Measurements from ENCODE around the gene IFNL3. TPM values are rescaled to one million over a fixed set of nuclear protein-coding genes. Genes with fewer than 3 reads are reported as not detected.
"Not testable (repeated sequence)": the region's sequence is repeated elsewhere in the genome, so short reads cannot be mapped to it uniquely, and the experiment has no call there.

The IFNL3 gene
- total RNA-seq, 1 donor from 2014 or later, result not detected

DNA sequence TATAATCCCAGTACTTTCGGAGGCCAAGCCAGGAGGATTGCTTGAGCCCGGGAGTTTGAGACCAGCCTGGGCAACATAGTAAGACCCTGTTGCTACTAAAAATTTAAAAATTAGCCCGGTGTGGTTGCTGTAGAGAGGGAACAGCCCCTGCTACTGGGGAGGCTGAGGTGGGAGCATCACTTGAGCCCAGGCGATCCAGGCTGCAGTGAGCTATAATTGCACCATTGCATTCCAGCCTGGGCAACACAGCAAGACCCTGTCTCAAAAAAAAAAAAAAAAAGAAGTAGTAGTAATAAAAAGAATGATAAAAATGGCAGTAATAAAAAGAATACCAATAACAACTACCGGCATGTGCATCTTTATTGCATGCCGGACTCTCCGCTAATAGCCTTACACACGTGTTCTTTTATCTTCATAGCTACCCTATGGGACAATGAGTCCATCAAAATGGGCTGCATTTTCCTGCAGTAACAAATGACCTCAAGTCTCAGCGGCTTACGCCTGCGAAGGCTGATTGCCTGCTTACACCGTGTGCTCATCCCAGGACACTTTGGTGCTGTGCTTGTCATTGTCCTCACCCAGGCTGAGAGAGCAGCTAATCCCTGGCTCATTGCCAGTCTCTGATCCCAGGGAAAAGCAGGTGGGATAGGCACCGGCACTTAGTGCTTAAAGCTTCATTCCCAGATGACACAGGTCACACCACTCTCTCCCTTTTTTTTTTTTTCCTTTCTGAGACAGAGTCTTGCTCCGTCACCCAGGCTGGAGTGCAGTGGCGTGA, 26.4 kb downstream of the IFNL3 start:
- intact Hi-C loops (cut with micrococcal nuclease), result no loop called here

- intact Hi-C loops (cut with micrococcal nuclease), result no loop called here
These were observed 27.7 kb downstream of the IFNL3 start for GRCh38 chr19:39217094-39217493.

DNA sequence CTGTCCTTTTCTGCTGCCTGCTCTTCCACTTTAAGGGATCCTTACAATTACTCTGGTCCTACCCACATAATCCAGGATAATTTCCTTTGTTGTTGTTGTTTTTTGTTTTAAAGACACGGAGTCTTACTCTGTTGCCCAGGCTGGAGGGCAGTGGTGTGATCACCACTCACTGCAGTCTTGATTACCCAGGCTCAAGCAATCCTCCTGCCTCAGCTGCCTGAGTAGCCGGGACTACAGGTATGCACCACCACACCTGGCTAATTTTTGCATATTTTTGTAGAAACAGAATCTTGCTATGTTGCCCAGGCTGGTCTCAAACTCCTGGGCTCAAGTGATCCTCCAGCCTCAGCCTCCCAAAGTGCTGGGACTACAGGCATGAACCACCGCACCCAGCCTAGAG, 29.5 kb downstream of the IFNL3 start:
- intact Hi-C loops (cut with micrococcal nuclease), result not testable (repeated sequence)

DNA sequence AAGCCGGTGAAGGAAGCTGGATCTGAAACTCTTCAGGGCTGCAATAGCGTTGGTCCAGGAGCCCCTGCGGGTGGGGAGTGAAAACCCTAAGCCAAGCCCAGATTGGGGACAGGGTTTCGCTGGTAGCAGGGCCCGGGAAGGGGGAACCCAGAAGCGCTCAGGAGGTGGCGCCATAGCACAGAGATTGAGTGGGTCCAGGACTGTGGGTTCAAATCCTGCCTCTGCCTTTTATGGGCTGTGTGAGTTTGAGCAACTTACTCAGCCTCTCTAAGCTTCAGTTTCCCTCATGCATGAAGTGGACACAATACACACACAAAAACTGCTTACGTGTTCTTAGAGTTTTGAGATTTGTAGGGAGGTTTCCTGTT, 32.4 kb downstream of the IFNL3 start:
- intact Hi-C loops (cut with micrococcal nuclease), result loop anchor here (1.0 to 2.0 kb wide), 4 partner anchors 116 to 320 kb away; partner anchors contain the start of gene EID2B

DNA sequence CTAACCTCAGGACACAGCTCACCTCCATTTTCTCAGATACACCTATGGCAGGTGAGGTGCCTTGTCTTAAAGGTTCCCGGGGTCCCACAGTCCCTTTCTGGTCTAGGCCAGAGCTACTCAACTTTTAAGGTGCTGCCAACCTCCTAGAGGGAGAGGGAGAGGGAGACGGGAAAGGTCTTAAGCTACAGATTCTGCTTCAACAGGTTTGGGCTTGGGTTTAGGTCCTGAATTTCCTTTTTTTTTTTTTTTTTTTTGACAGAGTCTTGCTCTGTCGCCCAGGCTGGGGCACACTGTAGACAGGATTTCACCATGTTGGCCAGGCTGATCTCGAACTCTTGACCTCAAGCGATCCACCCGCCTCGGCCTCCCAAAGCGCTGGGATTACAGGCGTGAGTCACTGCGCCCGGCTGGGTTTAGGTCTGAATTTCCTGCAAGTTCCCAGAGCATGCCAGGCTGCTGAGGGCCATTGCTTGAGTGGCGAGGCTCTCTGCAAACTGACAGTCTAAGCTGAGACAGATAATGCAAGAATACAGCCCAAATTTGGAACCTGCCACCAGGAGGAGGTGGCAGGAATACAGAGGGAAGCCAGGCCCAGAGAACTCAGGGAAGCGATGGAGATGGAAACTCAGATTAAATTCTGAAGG, 33.0 kb downstream of the IFNL3 start:
- intact Hi-C loops (cut with micrococcal nuclease), result loop anchor here (1.0 to 2.0 kb wide), 4 partner anchors 116 to 321 kb away; partner anchors contain the start of gene EID2B

- intact Hi-C loops (cut with micrococcal nuclease), result no loop called here
These were observed 35.6 kb downstream of the IFNL3 start for GRCh38 chr19:39209196-39209595.

DNA sequence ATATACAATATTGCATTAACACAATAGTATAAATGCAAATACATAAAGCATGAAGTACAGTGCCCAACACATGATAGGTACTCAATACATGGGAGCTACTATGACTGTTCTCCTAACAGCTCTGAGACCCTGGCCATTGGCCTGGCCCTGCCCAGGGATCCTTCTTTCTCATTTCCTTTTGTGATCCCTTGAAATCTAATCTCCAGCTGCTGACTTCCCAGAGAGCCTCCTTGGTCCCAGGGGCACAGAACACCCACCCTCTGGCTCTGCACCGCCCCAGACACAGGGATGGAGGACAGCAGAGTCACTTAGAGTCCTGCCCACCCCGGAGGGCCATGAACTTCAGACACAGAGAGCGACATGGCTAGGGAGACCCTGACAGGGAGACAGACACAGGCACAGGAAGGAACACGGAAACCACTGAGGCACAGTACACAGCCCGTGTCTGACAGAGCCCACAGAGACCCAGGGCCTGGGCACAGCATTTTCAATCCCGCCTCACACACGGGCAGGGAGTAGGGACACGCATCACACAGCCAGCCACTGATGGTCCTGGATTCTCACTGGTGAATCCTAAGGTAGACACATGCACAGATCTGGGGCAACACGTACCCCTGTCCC, 36.5 kb downstream of the IFNL3 start:
- intact Hi-C loops (cut with micrococcal nuclease), result no loop called here

GRCh38 chr19:39207293-39207836, 37.4 kb downstream of the IFNL3 start:
- intact Hi-C loops (cut with micrococcal nuclease), result no loop called here

- intact Hi-C loops (cut with micrococcal nuclease), result no loop called here
These were observed 38.7 kb downstream of the IFNL3 start for GRCh38 chr19:39206122-39206521.

DNA sequence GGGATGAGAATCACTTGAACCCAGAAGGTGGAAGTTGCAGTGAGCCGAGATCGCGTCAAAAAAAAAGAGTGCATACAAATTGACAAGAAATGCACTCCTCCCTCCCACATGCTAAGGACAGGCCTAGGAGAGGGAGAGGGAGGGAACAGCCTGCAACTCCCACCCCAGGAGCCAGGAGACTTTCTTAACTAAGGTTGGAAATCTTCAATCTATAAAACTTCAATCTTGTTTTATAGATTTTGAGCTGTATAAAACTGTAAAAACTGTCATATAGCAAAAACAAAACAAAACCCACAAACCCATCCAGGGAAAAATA, 39.4 kb downstream of the IFNL3 start:
- intact Hi-C loops (cut with micrococcal nuclease), result no loop called here

DNA sequence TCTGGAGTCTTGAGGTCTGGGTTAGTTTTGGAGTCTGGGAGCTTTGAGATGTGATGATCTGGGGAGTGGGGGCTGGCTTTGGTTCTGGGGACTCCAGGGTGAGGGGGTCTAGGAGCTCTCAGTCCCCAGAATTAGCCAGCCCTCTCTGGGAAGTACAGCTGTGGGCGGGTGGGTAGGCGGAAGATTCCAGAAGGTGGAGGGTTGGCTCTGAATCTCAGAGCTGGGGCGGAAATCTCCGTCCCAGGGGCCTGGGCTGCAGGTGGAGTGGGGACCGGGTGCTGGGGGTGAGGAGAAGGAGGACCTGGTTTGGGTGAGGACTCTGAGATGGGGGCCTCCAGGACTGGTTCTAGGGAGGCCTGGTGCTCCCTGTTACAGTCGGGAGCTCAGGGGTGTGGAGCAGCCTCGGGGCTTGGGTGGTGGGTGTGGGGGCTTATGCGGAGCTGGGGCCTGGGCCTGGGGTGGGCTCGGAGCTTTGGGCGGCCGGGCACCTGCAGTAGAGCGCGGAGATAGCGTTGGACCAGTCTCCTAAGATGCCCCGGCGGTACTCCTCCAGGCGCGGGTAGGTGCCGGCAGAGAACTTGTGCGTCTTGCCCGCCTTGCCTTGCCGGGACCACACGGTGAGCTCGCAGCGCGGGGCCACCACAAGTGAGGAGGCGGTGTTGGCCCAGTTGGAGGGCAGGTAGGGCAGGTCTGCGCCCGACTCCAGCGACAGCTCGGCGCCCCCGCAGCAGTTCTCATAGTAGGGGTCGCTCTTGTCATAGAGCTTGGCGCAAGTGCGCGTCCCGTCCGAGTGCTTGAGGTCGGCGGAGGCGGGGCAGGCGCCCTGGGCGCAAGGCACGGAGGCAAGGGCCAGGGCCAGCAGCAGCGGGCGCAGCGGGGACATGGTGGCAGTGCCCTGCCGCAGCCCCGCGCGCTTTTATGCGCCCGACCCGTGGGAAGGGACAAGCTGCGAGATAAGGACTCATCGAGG, 41.1 kb downstream of the IFNL3 start, which contains the start of gene SYCN:
Gene SYCN (minus strand): TSS at position 892 of the 970 bp plus-strand sequence. CDS start 9 bp downstream, at position 883.
- intact Hi-C loops (cut with micrococcal nuclease), result no loop called here

DNA sequence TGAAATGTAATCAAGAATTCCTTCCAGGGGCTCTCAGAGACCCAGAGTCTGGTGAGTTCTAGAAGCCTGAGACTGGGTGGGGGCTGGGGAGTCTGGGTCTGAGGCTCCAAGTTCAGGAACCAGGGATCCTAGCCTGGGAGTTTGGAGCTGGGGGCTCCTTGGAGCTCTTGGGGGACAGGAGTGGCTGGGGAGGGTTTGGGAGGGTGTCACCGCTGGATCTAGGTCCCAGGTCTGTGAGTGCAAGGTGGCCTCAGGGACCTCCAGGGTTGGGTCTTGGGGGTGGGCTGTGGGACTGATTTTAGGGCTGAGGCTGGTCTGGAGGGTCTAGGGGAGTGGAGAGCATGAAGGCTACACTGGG, 41.8 kb downstream of the IFNL3 start:
- intact Hi-C loops (cut with micrococcal nuclease), result no loop called here

- intact Hi-C loops (cut with micrococcal nuclease), result no loop called here
These were observed 44.0 kb downstream of the IFNL3 start for GRCh38 chr19:39200803-39201115.

DNA sequence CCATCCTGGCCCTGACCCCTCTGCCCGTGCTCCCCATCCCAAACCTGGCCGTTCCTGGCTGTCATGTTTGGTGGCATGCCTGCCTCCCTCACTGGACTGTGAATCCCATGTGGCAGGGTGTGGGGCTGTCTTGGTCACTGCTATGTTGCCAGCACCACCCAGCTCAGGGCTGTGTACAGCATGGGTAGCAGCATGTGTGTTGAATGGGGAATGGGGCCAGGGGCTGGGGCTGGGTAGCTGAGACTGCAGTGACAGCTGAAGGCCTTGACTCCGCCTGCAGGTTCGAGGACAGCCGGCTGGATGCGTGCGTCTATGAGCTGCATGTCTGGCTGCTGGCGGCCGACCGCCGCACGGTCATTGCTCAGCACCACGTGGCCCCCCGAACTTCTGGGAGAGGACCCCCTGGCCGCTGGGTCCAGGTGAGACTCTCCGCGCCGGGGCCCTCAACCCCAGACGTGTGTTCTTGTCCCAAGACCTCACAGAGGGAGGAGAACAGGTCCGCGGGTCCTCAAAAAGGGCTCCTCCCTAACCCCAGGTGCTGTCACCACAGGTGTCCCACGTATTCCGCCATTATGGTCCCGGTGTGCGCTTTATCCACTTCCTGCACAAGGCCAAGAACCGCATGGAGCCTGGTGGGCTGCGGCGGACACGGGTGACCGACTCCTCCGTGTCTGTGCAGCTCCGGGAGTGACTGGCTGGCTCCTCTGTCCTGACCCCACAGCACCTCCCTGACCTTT, 44.6 kb downstream of the IFNL3 start:
- intact Hi-C loops (cut with micrococcal nuclease), result no loop called here

GRCh38 chr19:39199025-39199424, 45.8 kb downstream of the IFNL3 start:
- intact Hi-C loops (cut with micrococcal nuclease), result no loop called here

DNA sequence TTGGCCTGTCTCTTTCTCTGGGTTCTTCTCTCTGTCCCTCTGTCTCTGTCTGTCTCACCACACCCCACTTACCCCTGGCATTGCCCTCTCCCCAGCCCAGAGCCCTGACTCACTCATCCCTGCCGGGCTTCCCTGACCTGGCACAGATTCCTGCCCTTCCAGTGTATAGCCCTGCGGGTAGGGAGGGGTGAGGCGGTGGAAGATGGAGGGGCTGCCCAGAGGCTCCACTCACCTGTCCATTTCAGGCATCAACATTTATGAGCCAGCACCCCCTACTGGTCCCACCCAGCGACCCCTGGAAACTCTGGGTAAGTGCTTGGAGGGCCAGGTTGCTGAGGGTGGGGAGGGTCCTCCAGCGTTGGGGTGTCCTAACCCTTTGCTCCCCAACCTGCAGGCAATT, 47.0 kb downstream of the IFNL3 start:
- intact Hi-C loops (cut with micrococcal nuclease), result no loop called here

DNA sequence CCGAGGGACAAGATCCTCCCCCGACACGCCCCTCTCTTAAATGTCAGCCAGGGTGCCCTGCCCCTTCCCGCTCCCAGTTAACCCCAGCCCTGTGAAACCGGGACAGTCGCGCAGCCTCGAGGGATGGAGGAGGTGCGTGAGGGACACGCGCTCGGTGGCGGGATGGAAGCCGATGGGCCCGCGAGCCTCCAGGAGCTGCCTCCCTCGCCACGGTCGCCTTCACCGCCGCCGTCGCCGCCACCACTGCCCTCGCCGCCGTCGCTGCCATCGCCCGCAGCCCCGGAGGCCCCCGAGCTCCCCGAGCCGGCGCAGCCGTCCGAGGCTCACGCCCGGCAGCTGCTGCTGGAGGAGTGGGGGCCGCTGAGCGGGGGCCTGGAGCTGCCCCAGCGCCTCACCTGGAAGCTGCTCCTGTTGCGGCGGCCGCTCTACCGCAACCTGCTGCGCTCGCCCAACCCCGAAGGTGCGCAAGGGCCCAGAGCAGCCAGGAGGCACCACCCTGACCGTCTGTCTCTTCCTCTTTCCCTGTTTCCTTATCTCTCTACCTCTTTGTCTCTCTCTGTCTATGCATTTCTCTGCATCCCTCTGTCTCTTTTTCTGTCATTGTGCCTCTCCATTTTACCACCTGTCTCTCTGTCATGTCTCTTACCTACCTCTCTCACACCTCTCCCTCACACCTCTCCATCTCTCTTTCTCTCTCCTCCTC, 47.8 kb downstream of the IFNL3 start, which contains the start of gene NCCRP1:
Gene NCCRP1 (plus strand): TSS at position 105 of the 703 bp plus-strand sequence. CDS start 19 bp downstream, at position 124.
- intact Hi-C loops (cut with micrococcal nuclease), result no loop called here

- intact Hi-C loops (cut with micrococcal nuclease), result no loop called here
These were observed 48.5 kb downstream of the IFNL3 start for GRCh38 chr19:39196320-39196719.

DNA sequence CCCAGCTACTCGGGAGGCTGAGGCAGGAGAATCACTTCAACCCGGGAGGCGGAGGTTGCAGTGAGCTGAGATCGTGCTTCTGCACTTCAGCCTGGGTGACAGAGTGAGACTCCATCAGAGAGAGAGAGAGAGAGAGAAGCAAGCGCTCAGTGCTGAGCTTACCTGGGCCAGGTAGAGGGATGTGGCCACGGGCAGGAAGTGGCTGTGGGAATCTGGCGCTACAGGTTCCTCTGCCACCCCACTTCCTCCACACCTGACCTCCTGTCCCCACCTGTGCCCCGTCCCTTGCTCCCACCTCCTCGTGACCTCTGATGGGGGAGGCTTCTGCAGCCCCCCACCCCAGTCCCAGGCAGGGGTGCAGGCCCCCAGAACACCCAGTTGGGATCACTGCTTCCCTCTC, 49.1 kb downstream of the IFNL3 start:
- intact Hi-C loops (cut with micrococcal nuclease), result no loop called here

Measured in T-helper 1 cell treated with Interleukin-12 subunit alpha and Interleukin-12 subunit beta and Interleukin-4 antibody, amounts not matched to agents 30 ng/mL and 1 ng/mL, for 36 hours (primary cell).